Loucy (cell line): ENCODE data around the gene SNX20.

ENCODE experiments used
- H2AFZ ChIP-seq: fragments of 200-600 bp; sonication (generic); 2 replicates; pipeline ENCODE4 v1.6.0; 2016; ENCODE audit warnings: antibody characterized with exemption, mild to moderate bottlenecking, low read length, moderate library complexity
- H3F3A ChIP-seq: fragments of 200-600 bp; 2 replicates; pipeline ENCODE4 v1.6.0; 2016; ENCODE audit warnings: antibody characterized with exemption, low read depth, mild to moderate bottlenecking
- H3K27me3 ChIP-seq: fragments of 200-600 bp; sonication (generic); 2 replicates; pipeline ENCODE4 v1.6.1; 2014; ENCODE audit warnings: low read length, mild to moderate bottlenecking; ENCODE audit not compliant: insufficient read depth, poor library complexity, severe bottlenecking
- H3K36me3 ChIP-seq: fragments of 200-600 bp; sonication (generic); 2 replicates; pipeline ENCODE4 v1.6.1; 2016; ENCODE audit warnings: low read length; ENCODE audit not compliant: insufficient read depth
- H3K4me1 ChIP-seq: fragments of 200-600 bp; sonication (generic); 2 replicates; pipeline ENCODE4 v1.5.1; 2014; ENCODE audit warnings: low read length, mild to moderate bottlenecking; ENCODE audit not compliant: insufficient read depth, poor library complexity, severe bottlenecking
- H3K4me2 ChIP-seq: fragments of 200-600 bp; sonication (generic); 2 replicates; pipeline ENCODE4 v1.6.0; 2014; ENCODE audit warnings: antibody characterized with exemption, low read length, low read depth, mild to moderate bottlenecking; ENCODE audit not compliant: poor library complexity, severe bottlenecking
- H3K4me3 ChIP-seq: fragments of 200-600 bp; sonication (generic); 2 replicates; pipeline ENCODE4 v1.5.1; 2014; ENCODE audit warnings: low read length, mild to moderate bottlenecking, mixed read lengths; ENCODE audit not compliant: poor library complexity, severe bottlenecking
- H3K79me2 ChIP-seq: fragments of 200-600 bp; sonication (generic); 2 replicates; pipeline ENCODE4 v1.6.1; 2014; ENCODE audit warnings: low read length; ENCODE audit not compliant: insufficient read depth
- H3K9ac ChIP-seq: fragments of 200-600 bp; sonication (generic); 2 replicates; pipeline ENCODE4 v1.6.0; 2014; ENCODE audit warnings: mild to moderate bottlenecking, low read depth, low read length, moderate library complexity; ENCODE audit not compliant: poor library complexity, severe bottlenecking
- H3K9me2 ChIP-seq: fragments of 200-600 bp; sonication (generic); replicated peaks from 2 replicates; pipeline ENCODE4 v1.6.1; 2016; ENCODE audit warnings: low read depth, low read length, mixed read lengths
- H3K9me3 ChIP-seq: fragments of 200-600 bp; sonication (generic); 2 replicates; pipeline ENCODE4 v1.6.1; 2014; ENCODE audit warnings: mild to moderate bottlenecking, antibody characterized with exemption, low read length, low read depth; ENCODE audit not compliant: insufficient read depth
- H4K20me1 ChIP-seq: fragments of 200-600 bp; sonication (generic); 2 replicates; pipeline ENCODE4 v1.6.0; 2014; ENCODE audit warnings: antibody characterized with exemption, low read length, mild to moderate bottlenecking; ENCODE audit not compliant: insufficient read depth, poor library complexity, severe bottlenecking
- EZH2phosphoT487 ChIP-seq: fragments of 200-600 bp; IDR thresholded peaks from 2 replicates; pipeline ENCODE4 v1.6.1; 2018; ENCODE audit warnings: antibody characterized with exemption, mild to moderate bottlenecking, moderate library complexity, borderline replicate concordance
- TF ChIP-seq, protein P1 (sequence below): fragments of 200-600 bp; sonication (generic); conservative IDR thresholded peaks from 2 replicates; pipeline ENCODE4 v1.5.1; 2014; ENCODE audit warnings: mild to moderate bottlenecking, antibody characterized with exemption, low read length

The SNX20 gene

GRCh38 chr16:50699326-50700159 lies 18.4 kb upstream of the SNX20 start:
- Histone ChIP-seq H3K9me3 (peaks cover 9% of the 10 kb centered on the region; the same call in 1 of the 2 replicates), H3K9me2 (no peaks in the 10 kb centered on the region), H3K4me2 (no peak overlapping the region), H3K4me3 (no peak overlapping the region), H3K27me3 (no peaks in the 10 kb centered on the region), H4K20me1 (no peaks in the 10 kb centered on the region), H2AFZ (no peak overlapping the region), H3K36me3 (no peaks in the 10 kb centered on the region), H3K79me2 (no peaks in the 10 kb centered on the region), H3K9ac (no peak overlapping the region), H3F3A (no peaks in the 10 kb centered on the region), H3K4me1 (peaks cover 24% of the 10 kb centered on the region)
- TF ChIP-seq, protein P1, sequence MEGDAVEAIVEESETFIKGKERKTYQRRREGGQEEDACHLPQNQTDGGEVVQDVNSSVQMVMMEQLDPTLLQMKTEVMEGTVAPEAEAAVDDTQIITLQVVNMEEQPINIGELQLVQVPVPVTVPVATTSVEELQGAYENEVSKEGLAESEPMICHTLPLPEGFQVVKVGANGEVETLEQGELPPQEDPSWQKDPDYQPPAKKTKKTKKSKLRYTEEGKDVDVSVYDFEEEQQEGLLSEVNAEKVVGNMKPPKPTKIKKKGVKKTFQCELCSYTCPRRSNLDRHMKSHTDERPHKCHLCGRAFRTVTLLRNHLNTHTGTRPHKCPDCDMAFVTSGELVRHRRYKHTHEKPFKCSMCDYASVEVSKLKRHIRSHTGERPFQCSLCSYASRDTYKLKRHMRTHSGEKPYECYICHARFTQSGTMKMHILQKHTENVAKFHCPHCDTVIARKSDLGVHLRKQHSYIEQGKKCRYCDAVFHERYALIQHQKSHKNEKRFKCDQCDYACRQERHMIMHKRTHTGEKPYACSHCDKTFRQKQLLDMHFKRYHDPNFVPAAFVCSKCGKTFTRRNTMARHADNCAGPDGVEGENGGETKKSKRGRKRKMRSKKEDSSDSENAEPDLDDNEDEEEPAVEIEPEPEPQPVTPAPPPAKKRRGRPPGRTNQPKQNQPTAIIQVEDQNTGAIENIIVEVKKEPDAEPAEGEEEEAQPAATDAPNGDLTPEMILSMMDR, result no peak

- H3K79me2 ChIP-seq, result no peaks in the 10 kb centered on the region
- no peak overlapping the region for H3K4me2 ChIP-seq
- H3K9me2 ChIP-seq, result no peaks in the 10 kb centered on the region
- no peak overlapping the region for H3K4me3 ChIP-seq
- H3F3A ChIP-seq, result no peaks in the 10 kb centered on the region
- H3K27me3 ChIP-seq, result no peaks in the 10 kb centered on the region
- no peaks in the 10 kb centered on the region for H4K20me1 ChIP-seq
- no peak overlapping the region for H3K9ac ChIP-seq
- no peak overlapping the region; the same call in 1 of the 2 replicates for H2AFZ ChIP-seq
- peaks cover 24% of the 10 kb centered on the region for H3K4me1 ChIP-seq
- no peaks in the 10 kb centered on the region for H3K36me3 ChIP-seq
- H3K9me3 ChIP-seq, result no peaks in the 10 kb centered on the region
- TF ChIP-seq, protein P1, result no peak
- TF ChIP-seq EZH2phosphoT487, result no peak
Measured at GRCh38 chr16:50697881-50698767, 17.0 kb upstream of the SNX20 start.

DNA sequence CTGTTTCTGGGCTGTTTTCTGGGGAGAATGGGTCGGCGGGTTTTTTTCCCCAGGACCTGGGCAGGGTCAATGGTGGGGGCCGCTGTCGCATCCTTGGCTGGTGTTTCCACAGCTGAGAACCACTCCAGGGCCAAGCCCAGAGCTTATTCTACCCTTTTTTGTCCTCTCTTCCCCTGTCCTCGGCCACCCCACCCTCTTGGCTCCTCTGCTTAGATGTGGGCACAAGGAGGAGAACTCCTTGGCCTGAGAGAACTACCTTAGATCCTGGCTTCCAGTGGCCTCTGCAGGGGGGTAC lies 16.3 kb upstream of the SNX20 start:
- Histone ChIP-seq H3K9ac (no peak overlapping the region), H3K9me2 (no peaks in the 10 kb centered on the region), H3K4me1 (peaks cover 20% of the 10 kb centered on the region), H3F3A (no peaks in the 10 kb centered on the region), H3K9me3 (no peaks in the 10 kb centered on the region), H3K4me3 (no peak overlapping the region), H4K20me1 (no peaks in the 10 kb centered on the region), H3K4me2 (no peak overlapping the region), H3K36me3 (no peaks in the 10 kb centered on the region), H3K27me3 (no peaks in the 10 kb centered on the region), H2AFZ (no peak overlapping the region), H3K79me2 (no peaks in the 10 kb centered on the region)
- TF ChIP-seq, protein P1, result no peak
